Stimulated activated CD8-positive, alpha-beta memory T cell treated with anti-CD3 and anti-CD28 coated beads, Interleukin-4, amount 100 ng/mL, for 4 hours (primary cell): ENCODE measurements around the gene DACT1.
"Not testable (repeated sequence)": the region's sequence is repeated elsewhere in the genome, so short reads cannot be mapped to it uniquely, and the experiment has no call there.

Experiments
- DNase-seq, 2 donors: peaks; one replicate each; pipeline ENCODE4 v3.0.0-alpha.2; 2020; ENCODE audit warnings: low read depth in 2 of 2, low spot score in 1 of 2

The DACT1 gene

DNA sequence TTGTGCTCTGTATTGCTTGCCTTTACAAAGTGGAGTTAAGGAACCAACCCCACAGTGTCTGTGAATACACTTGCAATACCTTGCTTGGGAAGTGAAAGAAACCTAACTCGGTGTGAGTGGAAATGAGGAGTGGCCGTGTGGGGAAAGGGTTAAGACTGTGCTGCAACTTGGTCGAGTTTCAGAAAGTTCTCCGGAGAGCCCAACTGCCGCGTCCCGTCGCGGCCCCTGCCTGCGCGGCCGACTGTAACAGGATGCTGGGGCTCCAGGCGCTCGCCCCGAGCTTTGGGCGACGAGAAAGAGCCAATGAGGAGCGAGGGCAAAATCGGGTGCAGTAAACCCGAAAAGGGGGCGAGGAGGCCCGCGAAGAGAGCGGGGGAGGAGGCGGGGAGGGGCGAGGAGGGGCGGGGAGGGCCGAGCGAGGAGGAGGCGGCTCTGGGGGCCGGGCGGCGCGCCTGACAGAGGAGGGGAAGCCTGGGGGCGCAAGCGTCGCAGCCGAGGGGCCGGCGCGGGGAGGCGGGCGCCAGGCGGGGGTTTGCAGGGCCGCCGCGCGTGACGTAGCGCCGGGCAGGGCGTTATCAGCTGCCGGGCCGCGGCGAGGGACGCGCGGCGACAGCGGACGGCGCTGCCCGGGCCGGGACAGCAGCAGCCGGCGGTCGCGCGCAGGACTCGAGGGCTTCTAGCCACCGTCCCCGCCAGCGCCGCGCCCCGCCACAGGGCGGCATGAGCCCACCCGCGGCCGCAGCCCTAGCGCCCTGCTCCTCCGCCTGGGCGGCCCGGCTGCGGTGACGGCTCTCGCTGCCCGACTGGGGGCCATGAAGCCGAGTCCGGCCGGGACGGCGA lies at the start of gene DACT1:
DACT1 (plus strand) TSS at position 572 of the 840 bp plus-strand sequence; CDS start at position 813, 241 bp downstream.
- no peak for DNase-seq

GRCh38 chr14:58588321-58588720 lies 49.4 kb upstream of the DACT1 start:
- DNase-seq = not testable (repeated sequence)

- no peak for DNase-seq
These were observed 43.8 kb upstream of the DACT1 start for GRCh38 chr14:58593977-58594376.

GRCh38 chr14:58597041-58597440 lies 40.7 kb upstream of the DACT1 start:
- no peak for DNase-seq

GRCh38 chr14:58598028-58598803 lies 39.5 kb upstream of the DACT1 start:
- DNase-seq = no peak

- no peak for DNase-seq
These were observed 38.8 kb upstream of the DACT1 start for GRCh38 chr14:58598804-58599525.

- DNase-seq = no peak
These were observed 38.1 kb upstream of the DACT1 start for GRCh38 chr14:58599707-58600106.

DNA sequence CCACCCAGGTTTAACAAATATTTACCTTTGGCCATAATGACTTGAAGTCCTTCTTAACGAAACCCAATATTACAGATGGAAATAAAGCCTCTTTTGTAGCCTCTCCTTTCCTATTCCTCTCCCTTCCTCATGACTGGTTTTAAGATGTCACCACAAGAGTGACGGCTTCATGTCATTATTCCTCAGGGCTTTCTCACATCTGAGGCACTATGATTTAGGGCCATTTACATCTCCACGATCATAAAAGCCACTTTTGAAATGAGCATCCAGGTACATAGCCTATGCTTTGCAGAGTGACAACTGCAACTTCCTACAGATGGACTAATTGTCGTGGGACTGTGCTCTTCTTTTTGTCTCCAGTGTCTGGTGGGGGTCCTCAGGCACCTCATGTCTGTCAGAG lies 32.3 kb upstream of the DACT1 start:
- DNase-seq = no peak

DNA sequence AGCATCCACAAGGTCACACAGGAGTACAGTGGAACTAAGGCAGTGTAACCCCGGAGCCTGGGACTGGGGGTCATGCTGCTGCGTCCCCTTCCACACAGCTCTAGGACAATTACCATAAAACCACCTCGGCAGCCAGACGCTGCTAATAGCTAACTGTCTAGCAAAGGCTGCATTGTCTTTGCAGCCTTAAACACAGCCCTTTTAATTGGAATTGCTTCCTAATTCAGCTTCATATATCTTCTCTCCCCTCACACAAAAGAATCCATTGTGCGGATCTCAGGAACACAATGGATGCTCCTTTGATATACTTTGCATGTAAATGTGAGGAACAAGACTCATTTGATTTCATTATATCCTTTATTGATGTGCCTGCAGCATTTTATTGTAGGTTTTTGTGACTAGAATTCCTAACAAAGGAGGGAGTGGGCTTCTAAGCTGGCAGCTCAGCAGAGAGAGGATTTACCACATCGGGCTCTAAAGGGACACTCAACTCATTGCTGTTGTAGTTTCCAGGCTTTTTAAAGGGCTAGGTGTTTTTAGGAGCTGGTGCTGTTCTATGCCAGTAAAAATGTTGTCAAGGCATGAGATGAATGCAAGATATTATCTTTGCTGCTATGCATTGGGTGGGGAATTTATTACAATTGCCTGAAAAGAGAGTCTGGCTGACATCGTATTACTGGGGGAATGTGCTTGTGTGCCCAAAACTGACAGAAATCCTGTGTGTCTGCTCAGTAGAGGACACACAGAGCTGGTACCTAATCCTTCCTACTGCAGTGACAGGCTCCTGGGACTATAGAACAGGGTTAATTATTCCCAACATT lies 30.4 kb upstream of the DACT1 start:
- DNase-seq = no peak

DNA sequence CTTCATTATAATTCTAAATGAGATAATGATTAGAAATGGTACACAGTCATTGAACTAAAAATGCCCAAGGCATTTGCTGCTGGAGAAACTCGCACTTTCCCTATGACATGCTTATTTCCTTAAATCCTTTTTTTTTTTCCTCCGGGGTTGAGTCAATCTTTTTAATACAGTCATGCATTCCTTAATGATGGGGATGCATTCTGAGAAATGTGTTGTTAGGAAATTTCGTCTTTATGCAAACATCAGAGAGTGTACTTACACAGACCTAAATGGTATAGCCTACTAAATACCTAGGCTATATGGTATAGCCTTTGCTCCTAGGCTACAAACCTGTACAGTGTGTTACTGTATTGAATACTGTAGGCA lies 29.8 kb upstream of the DACT1 start:
- DNase-seq = no peak

GRCh38 chr14:58617619-58618018 lies 20.1 kb upstream of the DACT1 start:
- no peak for DNase-seq

DNA sequence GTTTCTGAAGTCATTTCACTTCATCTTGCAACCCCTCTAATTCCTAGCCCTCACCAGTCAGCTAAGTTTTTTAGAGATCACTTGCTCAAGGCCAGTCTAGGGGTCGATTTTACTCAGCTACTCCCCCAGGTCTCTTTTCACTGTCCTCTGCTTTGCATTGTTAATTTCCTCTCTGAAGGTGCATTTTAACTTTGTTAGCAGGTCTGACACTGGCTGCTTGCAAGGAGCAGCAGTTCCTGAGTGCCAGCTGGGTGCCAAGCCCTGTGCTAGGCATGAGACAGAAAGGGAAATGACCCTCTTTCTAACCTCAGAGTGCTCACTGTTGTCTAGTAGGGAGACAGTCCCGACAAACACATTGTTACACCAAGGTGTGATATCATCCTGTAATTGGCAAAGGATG lies 17.8 kb upstream of the DACT1 start:
- DNase-seq = no peak

DNA sequence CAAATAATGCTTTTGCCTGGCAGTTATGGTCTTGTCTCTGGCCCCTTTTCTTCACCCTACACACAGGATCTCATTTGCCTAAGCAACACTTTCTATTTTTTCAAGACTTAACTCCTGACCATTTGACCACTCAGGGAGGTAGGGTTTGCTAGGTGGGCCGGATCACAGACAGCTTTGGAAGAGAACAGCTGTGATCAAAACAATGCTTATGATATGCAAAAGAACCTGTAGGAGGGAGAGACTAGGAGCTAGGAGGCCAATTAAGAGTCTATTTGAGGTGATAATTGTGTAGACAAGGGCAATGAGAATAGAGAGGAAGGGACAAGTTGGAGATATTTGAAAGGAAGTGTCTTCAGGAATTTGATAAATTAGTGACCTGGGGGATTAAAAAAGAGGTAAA lies 12.3 kb upstream of the DACT1 start:
- no peak for DNase-seq

- DNase-seq = no peak
These were observed 11.3 kb upstream of the DACT1 start for GRCh38 chr14:58626431-58626831.

DNA sequence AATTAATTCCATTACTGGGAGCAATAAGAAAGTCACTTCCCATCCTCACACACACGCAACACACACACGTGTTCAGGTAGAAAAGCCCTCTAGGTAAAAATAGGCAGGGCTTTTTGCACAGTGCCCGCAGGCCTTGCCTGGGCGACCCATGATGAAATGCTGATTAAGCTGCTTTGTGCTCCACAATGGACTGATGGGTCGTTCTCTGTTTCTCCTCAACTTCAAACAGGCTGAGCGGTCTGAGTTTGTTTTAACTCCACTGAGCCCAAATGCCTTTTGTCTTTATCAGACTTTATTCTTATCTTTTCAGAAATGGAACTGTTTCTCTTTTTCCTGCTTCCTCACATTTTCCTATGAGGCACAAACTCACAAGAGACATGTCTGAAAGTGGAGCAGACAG lies 9.4 kb upstream of the DACT1 start:
- DNase-seq = no peak

DNA sequence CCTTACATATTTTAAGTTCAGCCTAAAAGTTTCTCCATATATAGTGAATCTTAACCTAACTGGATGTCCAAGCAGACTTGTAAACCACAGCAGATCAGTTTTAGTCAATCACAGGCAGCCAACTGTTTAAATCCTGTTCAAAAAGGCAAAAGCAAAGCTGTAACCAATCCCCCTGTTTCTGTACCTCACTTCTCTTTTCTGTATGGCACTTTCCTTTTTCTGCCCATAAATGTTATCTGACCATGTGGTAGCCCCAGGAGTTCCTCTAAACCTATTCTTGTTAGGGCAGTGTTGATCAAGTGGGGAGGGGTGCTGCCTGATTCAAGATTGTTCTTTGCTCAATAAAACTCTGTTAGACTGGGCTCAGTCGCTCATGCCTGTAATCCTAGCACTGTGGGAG lies 8.5 kb upstream of the DACT1 start:
- no peak for DNase-seq

DNA sequence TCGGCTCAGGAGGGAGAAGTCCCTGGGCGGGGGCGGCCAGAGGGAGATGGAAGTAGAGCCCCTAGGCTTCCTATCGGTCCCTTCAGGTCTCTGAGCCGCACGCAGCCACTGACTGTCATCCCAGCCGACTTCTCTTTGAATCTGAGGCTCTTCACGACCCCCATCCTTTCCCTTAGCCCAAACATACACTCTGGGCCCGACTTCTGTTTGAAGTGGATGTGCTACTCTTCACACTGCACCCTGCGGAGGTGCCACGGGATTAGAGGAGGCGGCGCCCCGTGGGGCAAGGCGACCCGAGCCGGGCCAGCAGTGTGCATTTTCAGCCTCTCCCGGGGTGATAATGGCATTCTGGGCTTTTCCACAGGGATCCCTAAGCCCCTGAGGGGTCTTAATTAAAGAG lies 6.0 kb upstream of the DACT1 start:
- no peak for DNase-seq

- no peak for DNase-seq
These were observed 3.9 kb upstream of the DACT1 start for GRCh38 chr14:58633831-58634230.

DNA sequence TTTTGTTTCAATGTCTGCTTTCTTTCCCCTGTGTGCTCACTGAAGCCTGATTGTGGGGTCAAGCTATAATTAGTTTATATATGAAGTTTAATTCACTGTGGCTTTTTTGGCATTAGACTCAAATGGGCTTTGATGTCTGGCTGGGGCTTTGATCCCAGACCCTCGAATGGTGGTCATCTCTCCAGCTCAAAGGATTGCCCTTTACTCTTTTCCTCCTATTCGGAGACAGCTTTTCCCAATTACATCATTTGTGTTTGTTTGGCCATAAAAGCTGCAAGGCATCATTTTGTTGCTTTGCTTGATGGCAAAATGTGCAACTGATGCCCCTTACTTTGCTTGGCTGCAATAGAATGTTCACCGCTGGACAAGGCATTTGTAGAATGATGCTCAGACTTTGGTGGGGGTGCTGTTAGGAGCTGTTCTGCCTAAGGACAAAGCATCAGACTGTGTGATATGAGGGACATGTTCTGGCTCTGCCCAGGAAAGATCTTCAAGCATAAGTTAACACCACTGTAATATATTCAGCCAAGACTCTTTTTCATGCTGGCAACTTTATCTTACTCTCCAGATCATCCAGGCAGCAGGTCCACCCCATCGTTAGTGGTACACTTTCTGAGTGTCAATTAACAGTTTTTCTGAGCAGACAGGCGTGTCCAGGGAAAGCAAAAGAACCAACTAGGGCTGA lies 3.2 kb upstream of the DACT1 start:
- DNase-seq = no peak

GRCh38 chr14:58635091-58635830 lies 2.5 kb upstream of the DACT1 start:
- no peak for DNase-seq
